COR-L47 (cell line): Measurements from ENCODE around the gene AK6.
"Not testable (repeated sequence)": the region's sequence is repeated elsewhere in the genome, so short reads cannot be mapped to it uniquely, and the experiment has no call there.

Experiments used
- DNase-seq: peaks from one replicate; lab custom pipeline; 2025; lab: John Stamatoyannopoulos, UW

Gene AK6

DNA sequence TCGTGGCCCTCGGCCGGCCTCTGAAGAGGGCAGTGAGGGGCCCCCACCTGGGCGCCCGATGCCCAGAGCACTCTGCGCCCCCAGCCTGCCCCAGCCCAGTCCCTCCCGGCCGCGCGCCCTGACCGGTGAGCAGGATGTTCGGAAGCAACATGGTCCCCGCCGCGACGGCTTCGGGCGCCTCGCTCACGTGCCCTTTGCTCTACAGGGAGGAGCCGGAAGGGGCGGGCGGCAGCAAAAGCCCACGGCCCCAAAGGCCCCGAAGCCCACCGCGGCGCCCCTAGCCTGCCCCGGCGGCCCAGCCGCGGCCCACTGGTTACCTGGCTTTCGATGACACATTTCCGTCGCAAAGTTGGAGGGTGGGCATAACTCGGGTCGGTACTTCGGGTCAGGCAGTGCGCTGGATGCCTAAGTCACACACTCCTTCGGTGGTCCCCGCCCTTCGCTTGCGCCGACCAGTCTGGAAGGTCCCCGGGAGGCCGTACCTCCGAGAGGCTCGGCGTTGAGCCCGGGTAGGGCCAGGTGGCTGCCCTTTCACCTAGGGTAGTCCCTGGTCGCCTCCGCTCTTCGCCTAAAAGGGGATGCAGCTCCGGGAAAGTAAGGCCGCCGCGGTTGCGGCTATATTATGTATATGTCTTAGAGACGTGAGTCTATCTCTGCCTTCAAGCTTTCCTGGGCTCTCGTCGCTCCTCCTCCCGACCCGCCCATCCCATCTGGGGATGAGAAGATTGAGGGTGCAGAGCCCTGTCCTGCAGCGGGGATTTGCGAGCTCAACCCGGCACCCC is at the start of gene AK6, which contains the start of the genes RAD17 and TAF9:
AK6 (minus strand) TSS at position 181 of the 782 bp plus-strand sequence; CDS start at position 151, 30 bp downstream.
RAD17 (plus strand) TSS at position 479 of the 782 bp plus-strand sequence. CDS start 2,391 bp downstream, outside the sequence.
TAF9 (minus strand) TSS at position 181 of the 782 bp plus-strand sequence. CDS start 3,783 bp downstream, outside the sequence.
- DNase-seq = peak; percentile 86

DNA sequence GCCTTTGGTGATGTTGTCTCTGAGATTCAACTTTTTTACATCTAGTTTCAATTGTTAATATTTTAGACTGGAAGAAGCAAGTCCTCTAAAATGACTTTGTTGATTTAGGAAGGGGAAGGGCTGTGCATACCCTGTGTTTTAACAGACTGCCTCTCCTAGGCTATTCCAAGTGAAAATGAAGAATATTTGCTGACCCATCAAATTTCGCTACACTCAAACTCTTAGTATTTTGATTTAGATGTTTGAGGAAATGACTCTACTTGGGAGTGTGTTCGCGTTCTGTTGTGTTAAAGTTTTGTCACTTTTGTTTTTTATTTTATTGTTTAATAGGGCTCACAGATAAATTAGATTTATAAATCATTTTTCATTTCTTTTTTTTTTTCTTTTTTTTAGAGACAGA is 49.2 kb upstream of the AK6 start:
- no peak for DNase-seq

DNA sequence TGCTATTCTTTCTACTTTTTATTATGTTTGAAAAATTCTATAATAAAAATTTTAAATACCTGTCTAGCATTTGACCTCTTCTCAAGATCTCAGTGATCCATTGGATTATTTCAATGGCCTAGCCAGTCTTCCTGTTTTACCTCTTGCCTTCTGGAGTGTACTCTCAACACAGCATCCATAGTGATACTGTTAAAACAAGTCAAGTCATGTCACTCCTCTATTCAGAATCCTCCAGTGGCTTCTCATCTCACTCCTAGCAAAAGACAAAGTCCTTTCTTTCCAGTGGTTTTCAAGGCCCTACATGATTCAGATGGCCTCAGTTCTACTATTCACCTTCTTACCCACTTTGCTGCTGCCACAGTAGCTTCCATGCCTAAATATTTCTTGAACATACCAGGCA is 47.4 kb upstream of the AK6 start:
- DNase-seq = no peak

DNA sequence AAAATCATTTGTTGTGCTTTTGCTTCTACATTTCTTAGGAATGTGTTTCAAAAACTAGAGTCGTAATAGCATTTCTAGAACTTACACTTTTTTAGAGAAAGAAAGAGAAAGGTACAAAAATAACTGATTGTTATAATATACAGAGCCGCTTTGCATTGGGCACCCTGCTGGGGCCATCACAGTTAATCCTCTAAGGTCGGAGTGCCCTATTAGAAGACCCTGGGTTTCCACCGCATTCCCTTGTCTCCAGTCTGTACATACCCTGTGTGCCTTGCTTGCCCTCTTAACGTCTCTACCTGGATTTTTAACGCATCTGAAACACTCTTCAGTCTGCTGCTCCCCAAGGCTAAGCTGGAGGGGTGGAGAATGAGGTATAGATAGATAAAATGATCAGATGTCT is 46.9 kb upstream of the AK6 start:
- DNase-seq = peak; percentile 5

DNA sequence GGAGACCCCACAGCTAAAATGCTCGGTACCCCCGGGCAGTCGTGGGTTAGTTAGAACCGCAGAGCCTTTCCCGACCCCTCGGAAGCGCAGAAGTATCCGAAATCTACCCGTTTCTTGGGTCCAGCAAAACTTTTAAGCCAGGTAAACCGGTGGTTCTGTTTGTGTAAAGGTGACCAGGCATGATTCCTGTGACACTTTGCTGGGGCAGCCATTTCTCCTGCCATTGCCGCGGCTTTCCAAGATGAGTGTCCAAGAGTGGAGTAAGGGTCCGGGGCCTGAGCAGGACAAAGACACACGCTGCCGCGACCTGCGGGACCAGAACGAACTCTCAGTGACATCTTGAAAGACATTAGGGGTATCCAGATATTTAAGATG is 46.3 kb upstream of the AK6 start:
- peak; percentile 38 for DNase-seq

DNA sequence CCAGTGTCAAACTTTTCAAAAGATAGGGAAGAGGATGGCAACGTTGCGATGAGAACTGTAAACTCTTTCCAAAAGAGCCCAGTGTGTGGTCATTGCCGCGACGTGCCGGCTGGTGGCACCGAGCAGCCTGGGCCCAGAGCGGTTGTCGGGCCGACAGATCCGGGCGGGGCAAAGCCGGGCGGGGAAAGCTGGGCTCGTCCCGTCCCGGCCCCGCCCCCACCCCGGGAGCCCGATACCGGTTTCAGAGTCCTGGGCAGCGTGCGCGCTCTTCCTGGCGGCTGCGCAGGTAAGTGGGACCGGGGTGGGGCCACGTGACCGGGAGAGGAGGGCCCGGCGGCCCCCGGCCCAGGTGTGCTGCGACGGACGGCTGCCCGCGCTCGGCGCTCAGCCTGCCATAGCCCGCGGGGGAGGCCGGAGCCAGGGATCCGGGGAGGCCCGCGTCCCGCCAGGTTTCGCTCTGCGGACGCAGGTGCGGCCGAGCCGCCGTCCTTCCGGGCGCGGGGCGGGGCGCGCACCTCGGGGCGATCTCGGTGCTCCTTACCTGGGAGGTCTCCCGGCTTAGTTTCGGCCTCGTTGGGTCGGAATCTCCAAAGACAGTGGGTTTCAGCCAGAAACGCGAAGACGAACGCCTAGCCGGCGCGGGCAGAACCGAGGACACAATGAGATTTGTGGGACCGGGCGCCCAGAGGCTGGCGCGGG is 45.7 kb upstream of the AK6 start, which contains the start of gene MARVELD2:
MARVELD2 (plus strand) TSS at position 232 of the 699 bp plus-strand sequence. CDS start 4,270 bp downstream, outside the sequence.
- peak; percentile 97 for DNase-seq

DNA sequence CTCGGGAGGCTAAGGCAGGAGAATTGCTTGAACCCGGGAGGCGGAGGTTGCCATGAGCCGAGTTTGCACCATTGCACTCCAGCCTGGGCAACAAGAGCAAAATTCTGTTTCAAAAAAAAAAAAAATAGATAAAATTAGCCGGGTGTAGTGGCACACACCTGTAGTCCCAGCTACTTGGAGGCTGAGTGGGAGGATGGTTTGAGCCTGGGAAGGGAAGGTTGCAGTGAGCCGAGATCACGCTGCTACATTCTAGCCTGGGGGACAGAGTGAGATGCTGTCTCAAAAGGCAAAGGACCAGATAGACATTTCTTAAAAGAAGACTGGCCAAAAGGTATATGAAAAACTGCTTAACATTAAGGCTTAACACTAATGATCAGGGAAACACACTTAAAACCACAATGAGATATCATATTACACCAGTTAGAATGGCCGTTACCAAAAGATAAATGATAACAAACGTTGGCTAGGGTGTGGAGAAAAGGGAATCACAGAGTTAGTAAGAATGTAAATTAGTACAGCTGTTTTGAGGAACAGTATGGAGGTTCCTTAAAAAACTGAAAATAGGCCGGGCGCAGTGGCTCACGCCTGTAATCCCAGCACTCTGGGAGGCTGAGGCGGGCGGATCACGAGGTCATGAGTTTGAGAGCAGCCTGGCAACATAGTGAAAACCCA is 35.5 kb upstream of the AK6 start:
- no peak for DNase-seq

DNA sequence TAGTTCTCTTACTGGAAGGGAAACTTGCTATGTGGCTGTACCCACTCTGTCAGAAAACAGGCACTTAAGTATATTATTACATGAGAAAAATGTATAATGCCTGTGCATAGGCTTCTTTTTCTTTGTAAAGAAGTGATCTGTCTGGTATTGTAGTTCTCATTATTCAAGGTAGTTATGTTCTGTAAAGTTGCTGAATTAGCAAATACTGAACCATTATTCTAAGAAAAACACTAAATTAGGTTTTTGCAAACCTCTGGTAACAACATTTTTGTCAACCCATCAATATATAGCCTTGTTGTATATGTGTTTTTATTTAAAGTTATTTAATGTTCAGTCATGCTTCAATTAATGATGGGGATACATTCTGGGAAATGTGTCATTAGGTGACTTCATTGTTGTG is 9.1 kb upstream of the AK6 start:
- no peak for DNase-seq

DNA sequence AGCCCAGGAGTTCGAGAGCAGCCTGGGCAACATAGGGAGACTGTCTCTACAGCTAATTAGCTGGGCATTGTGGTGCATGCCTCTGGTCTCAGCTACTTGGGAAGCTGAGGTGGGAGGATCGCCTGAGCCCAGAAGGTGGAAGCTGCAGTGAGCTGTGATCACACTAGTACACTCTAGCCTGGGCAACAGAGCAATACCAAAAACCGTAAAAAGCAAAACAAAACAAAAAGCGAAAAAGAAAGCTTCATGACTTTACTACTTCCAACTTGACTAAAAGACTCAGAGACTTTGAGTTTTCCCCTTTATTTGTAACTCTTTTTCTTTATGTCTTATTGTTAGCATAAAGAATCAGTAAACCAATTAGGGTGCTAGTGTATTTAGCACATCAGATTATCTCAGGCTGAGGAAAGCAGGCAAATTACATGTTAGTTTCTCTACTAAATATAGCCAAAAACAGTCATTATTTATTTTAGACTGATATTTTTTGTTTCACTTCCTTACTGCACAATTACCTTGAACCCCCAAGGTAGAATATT is 5.7 kb upstream of the AK6 start:
- no peak for DNase-seq

DNA sequence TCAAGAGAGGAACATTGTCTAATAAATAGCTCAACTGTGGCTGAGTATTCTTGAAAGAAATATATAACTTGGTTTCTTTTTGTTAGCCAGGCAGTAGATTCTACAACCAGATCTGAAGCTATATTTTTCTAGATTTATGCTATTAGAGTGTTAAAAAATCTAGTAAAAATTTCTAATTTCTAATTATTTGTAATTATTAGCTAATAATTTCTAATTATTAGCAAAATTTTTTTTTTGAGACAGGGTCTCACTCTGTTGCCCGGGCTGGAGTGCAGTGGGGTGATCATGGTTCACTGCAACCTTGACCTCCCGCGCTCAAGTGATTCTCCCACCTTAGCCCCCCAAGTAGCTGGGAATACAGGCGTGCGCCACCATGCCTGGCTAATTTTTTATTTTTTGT is 3.1 kb upstream of the AK6 start:
- no peak for DNase-seq

DNA sequence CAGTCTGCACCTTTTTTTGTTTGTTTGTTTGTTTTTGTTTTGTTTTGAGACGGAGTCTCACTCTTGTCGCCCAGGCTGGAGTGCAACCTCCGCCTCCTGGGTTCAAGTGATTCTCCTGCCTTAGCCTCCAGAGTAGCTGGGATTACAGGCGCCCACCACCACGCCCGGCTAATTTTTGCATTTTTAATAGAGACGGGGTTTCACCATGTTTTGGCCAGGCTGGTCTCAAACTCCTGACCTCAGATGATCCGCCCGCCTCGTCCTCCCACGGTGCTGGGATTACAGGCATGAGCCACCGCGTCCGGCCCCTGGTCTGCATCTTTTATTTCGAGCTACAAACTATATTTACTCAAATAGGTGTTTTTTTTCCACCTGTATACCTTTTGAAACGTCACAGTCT is 1.0 kb upstream of the AK6 start:
- DNase-seq = not testable (repeated sequence)

DNA sequence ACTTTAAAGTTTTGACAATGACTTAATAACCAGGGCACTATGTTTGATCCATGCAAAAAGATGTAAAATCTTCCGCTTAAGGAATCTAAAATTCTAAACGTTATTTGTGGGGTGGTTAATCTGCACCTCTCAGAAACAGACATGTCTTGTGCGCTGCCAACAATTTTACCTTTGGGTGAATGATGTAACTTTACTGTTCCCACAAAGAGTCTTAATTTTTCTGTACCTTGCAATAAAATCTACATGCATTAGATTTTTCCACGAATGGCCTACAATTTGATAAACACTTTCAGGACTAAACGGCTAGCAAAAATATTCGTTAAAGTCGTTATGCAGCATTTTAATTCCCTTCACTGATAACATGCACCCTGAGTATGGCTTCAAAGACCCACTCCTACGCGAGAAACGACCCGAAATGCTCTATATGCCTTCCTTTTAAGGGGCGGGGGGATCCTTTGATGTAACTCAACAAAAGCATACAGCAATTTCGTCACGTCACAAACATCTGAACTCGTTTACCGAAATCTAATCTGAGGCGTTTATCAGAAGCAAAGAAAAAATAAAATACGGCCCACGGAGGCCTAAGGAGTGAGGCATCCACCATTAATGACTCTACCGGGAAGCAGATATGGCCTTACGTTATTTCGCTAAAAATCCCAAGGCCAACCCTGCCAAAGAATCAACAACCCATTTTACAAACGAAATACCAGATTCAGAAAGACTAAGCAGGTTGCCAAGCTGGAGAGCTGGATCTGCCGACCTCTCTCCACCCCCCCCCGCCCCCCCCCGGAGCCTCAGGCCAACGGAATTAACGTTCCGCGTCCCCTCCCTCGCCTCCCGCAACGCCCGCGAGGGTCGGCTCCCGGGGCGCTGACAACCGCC is 621 bp downstream of the AK6 start:
- DNase-seq = peak; percentile 66

DNA sequence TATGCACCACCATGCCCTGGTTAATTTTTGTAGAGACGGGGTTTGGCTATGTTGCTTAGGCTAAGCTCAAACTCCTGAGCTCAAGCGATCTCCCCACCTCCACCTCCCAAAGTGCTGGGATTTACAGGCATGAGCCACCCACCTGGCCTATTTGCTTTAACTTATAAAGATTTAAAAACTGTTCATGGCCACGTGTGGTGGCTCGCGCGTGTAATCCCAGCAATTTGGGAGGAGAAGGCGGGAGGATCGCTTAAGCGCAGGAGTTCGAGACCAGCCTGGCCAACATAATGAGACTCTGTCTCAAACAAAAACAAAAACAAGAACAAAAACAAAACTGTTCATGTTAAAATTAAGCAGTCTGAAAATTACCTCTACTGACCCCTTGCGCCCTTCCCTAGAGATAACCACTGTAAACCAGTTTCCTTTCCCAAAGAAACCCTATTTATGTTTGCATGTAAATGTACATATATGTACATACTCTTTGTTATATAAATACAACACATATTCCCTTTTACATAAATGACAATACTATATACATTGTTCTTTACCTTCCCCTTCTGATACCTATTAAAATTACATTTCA is 1.5 kb downstream of the AK6 start:
- no peak for DNase-seq

DNA sequence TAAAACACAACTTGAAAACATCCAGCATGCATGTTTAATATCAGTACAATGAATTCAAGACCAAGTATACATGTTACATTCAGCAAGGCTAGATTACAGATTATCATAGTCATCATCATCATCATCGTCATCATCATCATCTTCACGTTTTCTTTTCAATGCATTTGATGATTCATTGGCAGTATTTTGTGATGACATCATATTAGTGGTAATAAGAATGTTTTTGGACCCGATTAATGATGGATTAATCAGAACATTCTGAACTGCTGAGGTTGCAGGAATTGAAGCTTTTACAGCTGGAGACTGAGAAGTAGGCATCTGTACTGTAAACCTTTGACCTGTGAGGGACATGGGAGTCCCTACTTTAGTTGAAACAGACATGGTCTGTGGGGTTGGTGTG is 4.5 kb downstream of the AK6 start:
- no peak for DNase-seq

DNA sequence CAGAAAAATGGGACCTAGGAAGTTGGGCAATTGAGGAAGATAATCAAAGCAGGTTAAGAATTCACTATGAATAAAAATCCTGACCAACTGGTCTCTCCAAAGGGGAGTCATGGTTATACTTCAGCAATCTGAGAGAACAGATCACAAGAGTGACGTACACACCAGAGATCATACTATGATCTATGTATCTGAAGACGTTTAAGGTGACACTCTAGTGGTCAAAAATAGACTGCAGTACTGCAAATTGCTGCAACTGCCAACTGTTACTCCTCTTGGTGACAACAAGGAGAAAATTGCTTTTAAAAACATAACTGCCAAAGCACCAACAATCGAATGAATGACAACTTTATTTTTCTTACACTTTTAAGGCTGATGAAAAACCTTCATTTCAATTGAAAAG is 4.9 kb downstream of the AK6 start:
- DNase-seq = no peak

DNA sequence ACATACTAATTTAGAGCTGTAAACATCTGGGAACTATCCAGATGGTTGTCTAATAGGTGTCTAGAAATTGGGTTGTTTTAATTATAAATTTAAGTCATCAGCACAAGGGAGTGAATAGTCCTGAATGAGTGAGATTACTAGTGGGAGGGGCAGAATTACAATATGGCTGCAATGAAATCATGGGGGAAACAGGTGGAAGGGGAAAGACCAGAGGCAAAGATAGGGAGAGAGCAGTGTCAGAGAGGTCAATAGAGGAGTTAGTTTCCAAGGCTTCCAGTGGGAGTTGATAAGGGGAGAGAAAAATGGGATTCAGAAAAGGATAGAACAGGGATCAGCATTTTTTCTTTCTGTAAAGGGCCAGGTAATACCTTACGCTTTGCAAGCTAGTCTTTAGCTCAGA is 8.9 kb downstream of the AK6 start:
- DNase-seq = no peak

DNA sequence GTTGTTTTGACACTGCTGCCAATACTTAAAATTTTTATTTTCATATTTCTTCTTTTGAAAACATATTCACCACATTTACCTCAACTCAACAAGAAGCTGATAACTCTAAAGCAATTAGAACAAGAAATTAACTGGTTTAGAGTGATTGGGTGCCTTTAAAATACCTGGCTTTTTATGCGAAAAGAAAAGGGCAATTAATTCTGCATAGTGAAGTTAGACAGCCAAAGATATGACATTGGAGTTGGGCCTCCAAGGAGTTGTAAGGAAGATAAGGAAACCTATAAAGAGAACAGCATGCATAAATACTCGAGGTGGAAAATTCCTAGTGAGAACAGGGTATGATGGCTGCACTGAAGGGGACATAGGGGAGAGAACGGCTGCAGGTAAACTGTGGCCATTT is 9.6 kb downstream of the AK6 start:
- DNase-seq = no peak

DNA sequence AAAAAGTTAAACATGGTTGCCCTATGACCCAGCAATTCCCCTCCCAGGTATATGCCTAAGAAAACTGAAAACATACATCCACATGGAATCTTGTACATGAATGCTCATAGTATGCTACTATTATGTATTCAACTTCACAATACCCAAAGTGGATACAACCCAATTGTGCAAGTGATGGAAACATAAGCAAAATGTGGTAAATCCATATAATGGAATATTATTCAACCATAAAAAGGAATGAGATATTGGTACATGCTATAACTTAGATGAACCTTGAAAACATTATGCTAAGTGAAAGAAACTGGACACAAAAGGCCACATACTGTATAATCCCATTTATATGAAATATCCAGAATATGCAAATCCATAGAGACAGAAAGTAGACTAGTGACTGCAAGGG is 18.7 kb downstream of the AK6 start:
- no peak for DNase-seq

DNA sequence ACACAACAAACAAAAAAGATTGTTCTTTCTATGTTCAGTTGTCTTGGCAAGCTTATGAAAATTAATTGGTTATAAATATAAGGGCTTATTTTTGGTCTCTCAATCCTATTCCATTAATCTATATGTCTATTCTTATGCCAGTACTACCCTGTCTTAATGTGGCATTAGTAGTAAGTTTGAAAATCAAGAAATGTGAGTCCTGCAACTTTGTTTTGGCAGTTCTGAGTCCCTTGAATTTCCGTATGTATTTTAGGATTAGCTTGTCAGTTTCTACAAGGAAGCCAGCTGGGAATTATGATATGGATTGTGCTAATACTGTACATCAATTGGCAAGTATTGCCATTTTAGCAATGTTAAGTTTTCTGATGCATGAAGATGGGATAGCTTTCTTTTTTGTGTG is 26.2 kb downstream of the AK6 start:
- DNase-seq = no peak

DNA sequence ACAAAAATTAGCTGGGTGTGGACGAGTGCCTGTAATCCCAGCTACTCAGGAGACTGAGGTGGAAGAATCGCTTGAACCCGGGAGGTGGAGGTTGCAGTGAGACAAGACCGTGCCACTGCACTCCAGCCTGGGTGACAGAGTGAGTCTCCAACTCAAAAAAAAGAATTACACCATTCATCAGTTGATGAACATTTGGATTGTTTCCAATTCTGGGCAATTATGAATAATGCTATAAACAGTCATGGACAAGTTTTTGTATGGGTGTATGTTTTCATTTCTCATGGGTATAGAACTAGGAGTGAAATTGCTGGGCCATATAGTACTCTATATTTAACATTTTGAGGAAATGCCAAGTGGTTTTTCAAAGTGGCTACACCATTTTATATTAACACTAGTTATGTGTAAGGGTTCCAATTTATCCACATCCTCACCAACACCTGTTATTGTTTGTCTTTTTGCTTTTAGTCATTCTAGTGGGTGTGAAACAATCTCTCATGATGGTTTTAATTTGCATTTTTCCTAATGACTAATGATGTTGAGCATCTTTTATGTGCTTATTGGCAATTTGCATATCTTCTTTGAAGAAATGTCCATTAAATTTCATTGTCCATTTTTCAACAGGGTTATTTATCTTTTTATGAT is 27.7 kb downstream of the AK6 start:
- DNase-seq = no peak
